ENCODE measurements around the gene USP37. TPM values are rescaled to one million over a fixed set of nuclear protein-coding genes. Genes with fewer than 3 reads are reported as not detected.
A peak's percentile ranks its signal among the peaks of the same experiment; 100 is the strongest.

USP37 gene
- total and polyA plus RNA-seq, 2 of the 13 experiments (the other 11 are each of a cell fraction or from before 2014, with no cell fraction given), result 6.5 to 30.6 TPM

DNA sequence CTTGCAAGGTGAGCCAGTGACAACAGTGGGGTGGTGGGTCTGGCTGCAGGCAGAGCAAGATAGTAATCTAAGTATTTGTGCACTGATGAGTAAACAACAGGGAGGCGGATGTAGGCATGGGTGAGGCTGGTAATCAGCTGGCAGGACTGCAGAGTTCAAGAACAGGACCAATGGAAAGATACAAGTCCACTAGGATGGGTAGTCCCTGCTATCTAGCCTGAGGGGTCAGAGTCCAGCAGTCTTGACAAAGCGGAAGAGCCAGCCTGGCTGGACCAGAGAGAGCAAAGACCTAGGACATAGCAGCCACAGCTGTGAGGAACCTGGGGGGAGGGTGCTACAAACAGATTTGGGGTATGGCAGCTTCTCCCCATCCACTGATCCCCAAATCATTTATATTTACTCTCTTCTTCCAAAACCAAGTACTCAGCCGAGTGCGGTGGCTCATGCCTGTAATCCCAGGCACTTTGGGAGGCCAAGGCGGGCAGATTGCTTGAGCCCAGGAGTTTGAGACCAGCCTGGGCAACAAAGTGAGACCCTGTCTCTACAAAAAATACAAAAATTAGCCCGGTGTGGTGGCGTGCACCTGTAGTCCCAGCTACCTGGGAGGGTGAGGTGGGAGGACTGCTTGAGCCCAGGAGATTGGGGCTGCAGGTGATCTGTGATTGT, 123.3 kb downstream of the USP37 start:
- ATAC-seq (peak; percentile 92), DNase-seq (ENCODE audit: low spot score) (peak; percentile 99), FAIRE-seq (peak; percentile 99)
- H2AFZ ChIP-seq (ENCODE audit: low read length), result no peak overlapping the region
- peak overlapping the region; percentile 43 for H3K4me2 ChIP-seq (ENCODE audit: low read depth, low read length)
- H3K27me3 ChIP-seq (ENCODE audit: control insufficient read depth in 1 of 2, insufficient read depth in 2 of 2, low read length in 2 of 2), result no peaks in the 10 kb centered on the region
- in situ Hi-C loops (cut with HindIII; ENCODE audit: extremely low pct_ligation_motif_present, low pct_unique_long_range_greater_than_20kb) (no loop called here), intact Hi-C loops (cut with micrococcal nuclease; ENCODE audit: unreplicated experiment) (loop anchor here (2.0 kb wide), 2 partner anchors 26 to 38 kb away; partner anchors contain the start of gene VIL1)
- no peaks in the 10 kb centered on the region for H4K20me1 ChIP-seq (ENCODE audit: insufficient read depth, low read length)
- H3K36me3 ChIP-seq (replicated peaks in 1 of 2; ENCODE audit: control insufficient read depth in 1 of 2, insufficient read depth in 2 of 2, low read length in 2 of 2), result peaks cover 27 to 83% of the 10 kb centered on the region in 2 experiments
- 32% methylated on average over 7 of the region's 7 CpGs for WGBS (ENCODE audit: low lambda C conversion rate)
- peak overlapping the region; percentile 27; the same call in 1 of the 2 replicates for H3K9ac ChIP-seq (ENCODE audit: insufficient read depth, low read depth, low read length)
- POLR2A ChIA-PET, result interaction anchor here (1.1 to 3.5 kb wide), 12 partner anchors 9 to 158 kb away, joined by 3 to 36 read pairs (median 6); partner anchors contain the start of genes CTDSP1, TMBIM1 and VIL1
- peaks cover 75% of the 10 kb centered on the region for H3K4me1 ChIP-seq (ENCODE audit: insufficient read depth, low read length)
- 0 out of 6 replicates have a peak overlapping the region, but pooled peaks of 1 of the 3 experiments have one; percentile 19 for H3K4me3 ChIP-seq (replicated peaks in 1 of 3; ENCODE audit: insufficient read depth in 1 of 3, low read depth in 2 of 3, low read length in 3 of 3)
- no peaks in the 10 kb centered on the region for H3K79me2 ChIP-seq (ENCODE audit: insufficient read depth, low read length)
- peak overlapping the region; percentile 67 for H3K27ac ChIP-seq (ENCODE audit: extremely low read length, insufficient read depth, low read length)
- BruUV-seq (replicated peaks), result no TSS peak
- CTCF ChIA-PET (ENCODE audit: low intra/inter-chr PET ratio, low total read pairs), result no interaction called here
- H3K9me3 ChIP-seq (ENCODE audit: low read length), result no peaks in the 10 kb centered on the region
- 0 out of 2 replicates have a peak, but pooled peaks have one; percentile 4 for TF ChIP-seq ONECUT2 (CRISPR knock-in tag; IDR thresholded peaks at IDR 0.05)
- TF ChIP-seq GATAD2A (CRISPR knock-in tag; IDR thresholded peaks at IDR 0.05), result peak; percentile 99
- peak; percentile 95 for TF ChIP-seq ZNF644 (CRISPR knock-in tag; IDR thresholded peaks at IDR 0.05; ENCODE audit: low read depth)
- TF ChIP-seq, protein P1, sequence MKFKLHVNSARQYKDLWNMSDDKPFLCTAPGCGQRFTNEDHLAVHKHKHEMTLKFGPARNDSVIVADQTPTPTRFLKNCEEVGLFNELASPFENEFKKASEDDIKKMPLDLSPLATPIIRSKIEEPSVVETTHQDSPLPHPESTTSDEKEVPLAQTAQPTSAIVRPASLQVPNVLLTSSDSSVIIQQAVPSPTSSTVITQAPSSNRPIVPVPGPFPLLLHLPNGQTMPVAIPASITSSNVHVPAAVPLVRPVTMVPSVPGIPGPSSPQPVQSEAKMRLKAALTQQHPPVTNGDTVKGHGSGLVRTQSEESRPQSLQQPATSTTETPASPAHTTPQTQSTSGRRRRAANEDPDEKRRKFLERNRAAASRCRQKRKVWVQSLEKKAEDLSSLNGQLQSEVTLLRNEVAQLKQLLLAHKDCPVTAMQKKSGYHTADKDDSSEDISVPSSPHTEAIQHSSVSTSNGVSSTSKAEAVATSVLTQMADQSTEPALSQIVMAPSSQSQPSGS (CRISPR knock-in tag; IDR thresholded peaks at IDR 0.05), result peak; percentile 86
- TF ChIP-seq RFX5 (IDR thresholded peaks at IDR 0.05; ENCODE audit: low read depth, low read length), result no peak
- TF ChIP-seq THYN1 (CRISPR knock-in tag; IDR thresholded peaks at IDR 0.05; ENCODE audit: borderline replicate concordance, low read depth), result no peak
- TF ChIP-seq SALL1 (CRISPR knock-in tag; IDR thresholded peaks at IDR 0.05), result peak; percentile 99
- TF ChIP-seq ZNF296 (CRISPR knock-in tag; conservative IDR thresholded peaks at IDR 0.05), result no peak
- TF ChIP-seq ZNF232 (CRISPR knock-in tag; IDR thresholded peaks at IDR 0.05; ENCODE audit: borderline replicate concordance), result peak; percentile 87; the same call in 1 of the 2 replicates
- no peak for TF ChIP-seq KLF15 (CRISPR knock-in tag; IDR thresholded peaks at IDR 0.05; ENCODE audit: borderline replicate concordance)
- TF ChIP-seq ZBTB38 (CRISPR knock-in tag; IDR thresholded peaks at IDR 0.05), result peak; percentile 86
- TF ChIP-seq CAMTA2 (CRISPR knock-in tag; IDR thresholded peaks at IDR 0.05; ENCODE audit: borderline replicate concordance), result no peak
- no peak for TF ChIP-seq MLXIP (CRISPR knock-in tag; IDR thresholded peaks at IDR 0.05; ENCODE audit: borderline replicate concordance)
- no peak for TF ChIP-seq TEF (CRISPR knock-in tag; IDR thresholded peaks at IDR 0.05)
- TF ChIP-seq ZFYVE20 (CRISPR knock-in tag; IDR thresholded peaks at IDR 0.05; ENCODE audit: borderline replicate concordance, low read depth), result no peak
- TF ChIP-seq ZNF274 (CRISPR knock-in tag; IDR thresholded peaks at IDR 0.05), result no peak
- peak; percentile 86; the same call in 1 of the 2 replicates for TF ChIP-seq SAFB2 (CRISPR knock-in tag; IDR thresholded peaks at IDR 0.05; ENCODE audit: borderline replicate concordance, low read depth)
- no peak; the same call in 1 of the 2 replicates for TF ChIP-seq ZNF569 (CRISPR knock-in tag; IDR thresholded peaks at IDR 0.05; ENCODE audit: borderline replicate concordance)
- TF ChIP-seq SYNCRIP (IDR thresholded peaks at IDR 0.05; ENCODE audit: insufficient read depth, low read depth, low read length), result no peak
- peak; percentile 93 for TF ChIP-seq SKI (IDR thresholded peaks at IDR 0.05; ENCODE audit: partially characterized antibody)

All from HepG2 (cell line).